ENCODE data around the gene NHLRC1.

DNA sequence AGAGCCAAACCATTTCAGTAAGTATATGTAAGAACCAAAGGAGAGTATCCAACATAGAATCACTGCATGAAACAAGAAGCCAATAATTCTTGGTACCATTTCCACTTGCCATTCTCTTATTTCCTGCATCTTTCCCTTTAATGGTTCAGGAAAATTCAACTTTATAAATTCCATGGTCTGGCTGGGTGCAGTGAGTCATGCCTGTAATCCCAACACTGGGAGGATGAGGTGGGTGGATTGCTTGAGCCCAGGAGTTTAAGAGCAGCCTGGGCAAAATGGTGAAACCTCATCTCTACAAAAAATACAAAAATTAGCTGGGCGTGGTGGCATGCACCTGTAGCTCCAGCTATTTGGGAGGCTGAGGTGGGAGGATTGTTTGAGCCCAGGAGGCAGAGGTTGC is 21.2 kb downstream of the NHLRC1 start:
- TF ChIP-seq CTCF (IDR thresholded peaks at IDR 0.05; ENCODE audit: low read length) (no peak), EZH2 (IDR thresholded peaks at IDR 0.05; ENCODE audit: borderline replicate concordance, low read length) (no peak)

All from OCI-LY1 (cell line).